NB4 (cell line): ENCODE measurements around the gene KCTD17.

Source experiments
- DNase-seq: peaks from one replicate; pipeline ENCODE4 v3.0.0; 2010; ENCODE audit warnings: low read depth
- H3K4me3 ChIP-seq: one replicate; pipeline ENCODE4 v1.5.1; 2011; ENCODE audit warnings: mild to moderate bottlenecking, low read depth, low read length, moderate library complexity
- MYC ChIP-seq: IDR thresholded peaks from 2 replicates; pipeline ENCODE4 v1.6.1; 2011; ENCODE audit warnings: low read depth, low read length
- POLR2A ChIP-seq: IDR thresholded peaks from 2 replicates; pipeline ENCODE4 v1.6.1; 2011; ENCODE audit warnings: mild to moderate bottlenecking; ENCODE audit not compliant: insufficient read length; ENCODE audit errors: extremely low read depth
- TF ChIP-seq, protein P1 (sequence below): IDR thresholded peaks from one replicate; pipeline ENCODE4 v1.5.1; 2012; ENCODE audit warnings: low read depth, low read length
- TF ChIP-seq, protein P2 (sequence below): IDR thresholded peaks from 2 replicates; pipeline ENCODE4 v1.6.1; 2011; ENCODE audit warnings: low read depth, low read length

Gene KCTD17

DNA sequence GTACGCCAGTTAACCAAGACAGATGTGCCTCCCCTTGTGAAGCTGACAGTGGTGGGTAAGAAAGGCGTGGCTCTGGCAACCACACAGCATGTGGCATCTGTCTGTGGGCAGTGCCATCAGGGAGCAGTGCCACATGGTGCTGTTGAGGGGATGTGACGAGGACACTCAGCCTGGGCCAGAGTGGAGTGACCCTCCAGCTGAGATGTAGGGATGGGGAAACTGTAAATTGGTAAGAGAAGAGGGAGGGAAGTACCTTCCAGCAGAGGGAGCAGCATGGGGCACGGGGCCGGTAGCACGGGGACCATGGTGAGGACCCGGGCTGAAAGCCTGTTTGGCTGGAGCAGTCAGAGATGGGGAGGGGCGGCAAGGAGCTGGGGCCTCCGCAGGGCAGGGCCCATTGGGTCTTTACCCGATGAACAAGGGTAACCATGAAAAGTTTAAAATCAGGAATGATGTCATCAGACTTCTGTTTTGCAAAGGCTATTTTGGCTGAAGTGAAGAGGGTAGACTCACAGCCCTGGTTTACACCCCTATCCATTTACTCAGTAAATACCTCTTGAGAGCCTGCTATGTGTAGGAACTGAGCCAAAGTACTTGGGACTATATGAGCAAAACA, 47.5 kb downstream of the KCTD17 start:
- TF ChIP-seq MYC = no peak
- TF ChIP-seq, protein P1, sequence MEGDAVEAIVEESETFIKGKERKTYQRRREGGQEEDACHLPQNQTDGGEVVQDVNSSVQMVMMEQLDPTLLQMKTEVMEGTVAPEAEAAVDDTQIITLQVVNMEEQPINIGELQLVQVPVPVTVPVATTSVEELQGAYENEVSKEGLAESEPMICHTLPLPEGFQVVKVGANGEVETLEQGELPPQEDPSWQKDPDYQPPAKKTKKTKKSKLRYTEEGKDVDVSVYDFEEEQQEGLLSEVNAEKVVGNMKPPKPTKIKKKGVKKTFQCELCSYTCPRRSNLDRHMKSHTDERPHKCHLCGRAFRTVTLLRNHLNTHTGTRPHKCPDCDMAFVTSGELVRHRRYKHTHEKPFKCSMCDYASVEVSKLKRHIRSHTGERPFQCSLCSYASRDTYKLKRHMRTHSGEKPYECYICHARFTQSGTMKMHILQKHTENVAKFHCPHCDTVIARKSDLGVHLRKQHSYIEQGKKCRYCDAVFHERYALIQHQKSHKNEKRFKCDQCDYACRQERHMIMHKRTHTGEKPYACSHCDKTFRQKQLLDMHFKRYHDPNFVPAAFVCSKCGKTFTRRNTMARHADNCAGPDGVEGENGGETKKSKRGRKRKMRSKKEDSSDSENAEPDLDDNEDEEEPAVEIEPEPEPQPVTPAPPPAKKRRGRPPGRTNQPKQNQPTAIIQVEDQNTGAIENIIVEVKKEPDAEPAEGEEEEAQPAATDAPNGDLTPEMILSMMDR = peak; percentile 28
- DNase-seq = peak; percentile 29

DNA sequence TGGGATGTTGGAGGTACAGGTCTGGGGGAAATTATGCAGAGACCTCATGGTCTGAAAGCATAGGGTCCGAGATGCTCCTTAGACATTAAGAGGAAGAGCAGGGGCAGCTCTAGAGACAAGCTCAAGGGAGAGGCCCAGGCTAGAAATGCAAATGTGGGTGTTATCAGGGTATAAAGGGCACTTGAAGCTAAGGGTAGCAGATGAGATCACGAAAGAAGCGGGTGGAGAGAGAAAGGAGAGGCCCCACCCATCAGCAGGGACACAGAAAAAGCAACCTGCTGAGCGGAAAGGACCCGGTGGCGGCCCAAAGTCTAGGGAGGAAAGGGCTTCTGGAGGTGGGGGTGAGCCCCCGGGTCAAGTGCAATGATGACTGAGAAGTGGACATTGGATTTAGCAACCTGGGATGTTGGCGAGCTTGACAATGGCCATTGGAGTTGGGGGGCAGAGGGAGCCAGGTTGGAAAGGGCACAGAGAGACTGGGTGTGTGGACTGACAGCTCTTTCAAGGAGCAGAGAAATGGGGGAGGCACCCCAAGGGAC, 49.1 kb downstream of the KCTD17 start:
- no peak for DNase-seq
- TF ChIP-seq, protein P1 = no peak
- TF ChIP-seq MYC = no peak
- TF ChIP-seq, protein P2, sequence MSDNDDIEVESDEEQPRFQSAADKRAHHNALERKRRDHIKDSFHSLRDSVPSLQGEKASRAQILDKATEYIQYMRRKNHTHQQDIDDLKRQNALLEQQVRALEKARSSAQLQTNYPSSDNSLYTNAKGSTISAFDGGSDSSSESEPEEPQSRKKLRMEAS = no peak
- TF ChIP-seq POLR2A = no peak

More for the DNA sequence above, 47.5 kb downstream of the KCTD17 start:
- H3K4me3 ChIP-seq = no peak overlapping the region

DNA sequence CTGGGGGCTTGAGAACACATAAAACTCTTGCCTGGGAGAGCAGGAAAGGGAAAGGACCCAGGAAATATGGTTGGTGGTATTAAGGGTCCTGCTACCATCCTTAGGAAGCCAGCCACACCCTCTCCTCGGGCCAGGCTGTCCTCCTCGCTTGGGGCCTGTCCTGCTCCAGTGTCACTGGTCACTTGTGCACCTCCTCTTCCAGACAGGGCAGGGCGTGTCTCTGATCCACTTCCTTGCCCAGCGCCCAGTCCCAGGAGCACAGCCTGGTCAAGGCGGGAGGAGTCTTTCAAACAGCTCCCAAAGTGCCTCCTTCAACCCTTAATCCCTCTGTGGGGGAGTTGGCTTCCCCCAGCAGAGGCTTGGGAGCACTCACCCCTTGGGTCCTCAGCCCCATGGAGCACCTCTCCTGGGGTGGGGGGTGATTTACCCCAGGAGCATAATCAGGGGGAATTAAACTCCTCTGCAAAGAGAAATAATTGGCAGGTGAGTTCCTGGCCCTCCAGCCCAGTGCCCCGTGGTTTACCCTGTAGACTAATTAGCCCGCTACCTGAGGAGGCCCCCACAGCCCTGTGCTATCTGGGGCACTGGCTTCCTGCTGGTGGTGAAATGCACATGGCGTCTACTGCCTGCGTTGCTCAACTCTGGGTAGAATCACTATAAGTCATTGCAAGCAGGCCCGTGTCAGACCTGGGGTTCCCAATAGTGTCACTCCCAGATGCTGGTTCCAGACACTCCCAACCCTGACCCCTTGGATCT, 49.9 kb downstream of the KCTD17 start:
- no peak for DNase-seq
- no peak overlapping the region for H3K4me3 ChIP-seq
- TF ChIP-seq POLR2A = no peak
- TF ChIP-seq, protein P2 = no peak

More for the DNA sequence above, 49.1 kb downstream of the KCTD17 start:
- H3K4me3 ChIP-seq = no peak overlapping the region

DNA sequence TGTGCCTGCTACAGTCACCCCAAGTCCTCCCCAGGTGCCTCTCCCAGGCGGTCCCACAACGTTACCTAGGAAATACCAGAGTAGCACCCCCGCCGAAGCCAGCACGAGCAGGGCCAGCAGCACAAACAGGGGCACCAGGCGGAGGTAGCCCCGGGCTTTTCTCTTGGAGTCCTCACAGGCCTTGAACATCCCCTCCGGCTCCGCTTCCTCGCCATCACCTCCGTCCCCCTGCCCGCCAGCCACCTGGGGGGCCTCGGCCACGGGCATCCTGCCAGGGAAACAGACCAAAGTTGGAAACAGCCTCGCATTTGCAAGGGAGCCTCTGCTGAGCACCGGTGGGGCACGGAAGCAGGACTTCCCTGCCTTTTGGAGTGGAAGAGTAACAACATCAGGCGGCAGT, 51.6 kb downstream of the KCTD17 start:
- H3K4me3 ChIP-seq = no peak overlapping the region
- DNase-seq = no peak
- TF ChIP-seq, protein P2 = no peak

DNA sequence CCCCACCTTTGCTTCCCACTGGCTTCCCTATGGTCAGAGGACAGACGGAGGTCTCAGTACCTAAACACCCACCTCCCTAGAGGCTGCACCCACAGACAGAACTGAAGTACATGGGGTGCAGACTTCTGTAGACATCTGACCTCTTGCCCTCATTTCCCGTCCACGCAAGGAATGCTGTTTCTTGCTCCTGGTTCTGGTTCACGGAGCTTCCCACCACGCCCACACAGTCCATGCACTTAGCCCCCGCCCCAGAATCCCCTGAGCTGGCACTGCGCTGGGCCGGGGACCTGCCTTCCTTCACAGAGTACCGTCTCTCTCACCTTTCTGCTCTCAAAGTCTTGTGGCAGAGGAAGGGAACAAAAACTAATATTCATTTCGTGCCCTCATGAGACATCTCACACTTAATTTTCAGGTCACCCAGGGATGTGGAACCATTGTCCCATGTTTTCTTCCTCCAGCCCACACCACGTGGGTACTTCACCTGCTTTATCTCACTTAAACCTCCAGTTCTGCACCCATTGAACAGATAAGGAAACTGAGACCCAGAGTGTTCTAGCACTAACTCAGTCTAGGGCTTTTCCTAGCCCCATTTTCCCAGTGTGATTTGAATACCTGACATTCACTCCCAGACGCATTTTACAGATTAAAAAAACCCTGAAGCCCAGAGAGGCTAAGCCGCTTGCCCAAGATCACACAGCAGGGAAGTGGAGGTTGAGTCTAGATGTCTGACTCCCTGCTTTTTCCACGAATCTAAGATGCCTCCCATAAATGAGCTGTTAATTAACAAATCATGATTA, 52.3 kb downstream of the KCTD17 start:
- DNase-seq = no peak
- no peak overlapping the region for H3K4me3 ChIP-seq
- TF ChIP-seq MYC = no peak
- TF ChIP-seq, protein P2 = no peak
- TF ChIP-seq POLR2A = no peak
- TF ChIP-seq, protein P1 = no peak

DNA sequence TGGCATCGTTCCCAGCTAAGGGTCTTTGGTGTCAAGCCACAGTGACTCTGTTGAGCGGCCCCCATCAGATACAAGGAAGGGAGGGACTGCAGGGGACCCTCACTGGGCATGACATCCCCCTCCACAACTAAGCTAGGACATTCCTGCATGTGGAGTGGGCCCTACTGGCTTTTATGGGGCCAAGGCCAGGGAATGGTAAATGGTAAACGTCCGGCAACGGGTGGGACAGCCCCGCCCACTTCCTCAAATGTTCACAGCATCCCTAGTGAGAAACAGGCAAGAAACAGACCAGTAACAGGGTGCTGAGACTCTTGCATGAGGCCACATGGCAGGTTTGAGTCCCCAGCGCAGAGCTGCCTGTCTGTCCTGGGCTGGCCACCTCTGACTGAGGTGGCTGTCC, 53.6 kb downstream of the KCTD17 start:
- H3K4me3 ChIP-seq = no peak overlapping the region
- DNase-seq = peak; percentile 32
- no peak for TF ChIP-seq POLR2A
- TF ChIP-seq, protein P1 = no peak
- TF ChIP-seq, protein P2 = no peak
- TF ChIP-seq MYC = no peak
